Peyer's patch (tissue), 4 donors: ENCODE measurements around the gene EEF2K. TPM values are rescaled to one million over a fixed set of nuclear protein-coding genes. Genes with fewer than 3 reads are reported as not detected.
A peak's percentile ranks its signal among the peaks of the same experiment; 100 is the strongest.
"Not testable (repeated sequence)": the region's sequence is repeated elsewhere in the genome, so short reads cannot be mapped to it uniquely, and the experiment has no call there.

Source experiments
- DNase-seq, 3 donors: peaks; one replicate each; pipeline ENCODE4 v3.0.0-alpha.2; 2017 to 2019
- H3K27ac ChIP-seq, 4 donors: fragments of 200-600 bp; sonication (generic); one replicate each; pipeline ENCODE4 v1.5.1; 2016 to 2019
- H3K27me3 ChIP-seq, 2 donors: fragments of 200-600 bp; sonication (generic); one replicate each; pipeline ENCODE4 v1.5.1; 2019
- H3K36me3 ChIP-seq, 3 donors: fragments of 200-600 bp; sonication (generic); one replicate each; pipeline ENCODE4 v1.5.1; 2016 to 2019
- H3K4me1 ChIP-seq, 4 donors: fragments of 200-600 bp; sonication (generic); one replicate each; pipeline ENCODE4 v1.5.1; 2016 to 2019
- H3K4me3 ChIP-seq, 4 donors: fragments of 200-600 bp; sonication (generic); 1 replicate in 3 of 4; 2 replicates in 1 of 4; pipeline ENCODE4 v1.5.1; 2016 to 2019; ENCODE audit warnings: mild to moderate bottlenecking in 1 of 4
- H3K9me3 ChIP-seq, 4 donors: fragments of 200-600 bp; sonication (generic); one replicate each; pipeline ENCODE4 v1.5.1; 2016 to 2019; ENCODE audit warnings: mild to moderate bottlenecking in 1 of 4
- CTCF ChIP-seq, 6 experiments: fragments of 450-650 bp in 4 of 6; fragments of 200-600 bp in 2 of 6; sonication (generic) in 1 of 6; IDR thresholded peaks; one replicate each; pipeline ENCODE4 v1.5.1; 2017 to 2019; ENCODE audit warnings: antibody characterized with exemption in 6 of 6, mild to moderate bottlenecking in 3 of 6, moderate library complexity in 1 of 6
- POLR2A ChIP-seq, 2 donors: fragments of 450-650 bp; IDR thresholded peaks; one replicate each; pipeline ENCODE4 v1.5.1; 2017; ENCODE audit warnings: antibody characterized with exemption in 2 of 2, mild to moderate bottlenecking in 2 of 2, moderate library complexity in 2 of 2
- total RNA-seq, 4 donors: library from RNA; depleted of rRNA; stranded (reverse); fragments of >200 nt; gene quantifications; one replicate each; pipeline ENCODE4 v1.1.0, GENCODE V29; 2016

EEF2K gene
- total RNA-seq, 4 donors from 2014 or later: 26.9 to 46.4 (median 36.1) TPM

- Histone ChIP-seq H3K36me3 (peaks cover 0 to 26% (median 0%) of the 10 kb centered on the region in 3 donors), H3K4me1 (peaks cover 0 to 15% (median 0%) of the 10 kb centered on the region in 4 donors), H3K4me3 (no peak overlapping the region), H3K27ac (peak overlapping the region in 1 of 4 donors; percentile 17), H3K27me3 (no peaks in the 10 kb centered on the region), H3K9me3 (no peaks in the 10 kb centered on the region)
- peak; percentile 29 to 80 (median 78) for DNase-seq
- TF ChIP-seq CTCF (IDR thresholded peaks at IDR 0.05) (peak in 5 of 6 experiments; percentile 15 to 69 (median 67)), POLR2A (IDR thresholded peaks at IDR 0.05) (no peak)
Measured at GRCh38 chr16:22300427-22301071, 94.5 kb downstream of the EEF2K start.

DNA sequence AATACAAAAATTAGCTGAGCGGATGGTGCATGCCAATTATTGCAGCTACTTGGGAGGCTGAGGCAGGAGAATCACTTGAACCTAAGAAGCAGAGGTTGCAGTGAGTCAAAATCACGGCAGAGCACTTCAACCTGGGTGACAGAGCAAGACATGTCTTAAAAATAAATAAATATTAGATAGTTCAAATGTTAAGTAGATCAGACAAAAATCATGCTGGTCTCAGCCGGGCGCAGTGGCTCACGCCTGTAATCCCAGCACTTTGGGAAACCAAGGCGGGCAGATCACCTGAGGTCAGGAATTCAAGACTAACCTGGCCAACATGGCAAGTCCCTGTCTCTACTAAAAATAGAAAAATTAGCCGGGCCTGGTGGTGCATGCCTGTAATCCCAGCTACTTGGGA is 95.3 kb downstream of the EEF2K start:
- not testable (repeated sequence) for H3K4me3 ChIP-seq, H3K27ac ChIP-seq, H3K9me3 ChIP-seq, H3K27me3 ChIP-seq, DNase-seq
- peaks cover 0 to 34% (median 0%) of the 10 kb centered on the region in 3 donors for H3K36me3 ChIP-seq
- peaks cover 0 to 15% (median 0%) of the 10 kb centered on the region in 4 donors for H3K4me1 ChIP-seq

- H3K4me1 ChIP-seq: peaks cover 0 to 15% (median 0%) of the 10 kb centered on the region in 4 donors
- DNase-seq: no peak
- H3K27me3 ChIP-seq: no peaks in the 10 kb centered on the region
- no peaks in the 10 kb centered on the region for H3K9me3 ChIP-seq
- H3K36me3 ChIP-seq: peaks cover 0 to 49% (median 0%) of the 10 kb centered on the region in 3 donors
- H3K4me3 ChIP-seq: no peak overlapping the region
- H3K27ac ChIP-seq: no peak overlapping the region
- no peak for TF ChIP-seq CTCF (IDR thresholded peaks at IDR 0.05)
- no peak for TF ChIP-seq POLR2A (IDR thresholded peaks at IDR 0.05)
Measured at GRCh38 chr16:22302776-22303363, 96.8 kb downstream of the EEF2K start.

DNA sequence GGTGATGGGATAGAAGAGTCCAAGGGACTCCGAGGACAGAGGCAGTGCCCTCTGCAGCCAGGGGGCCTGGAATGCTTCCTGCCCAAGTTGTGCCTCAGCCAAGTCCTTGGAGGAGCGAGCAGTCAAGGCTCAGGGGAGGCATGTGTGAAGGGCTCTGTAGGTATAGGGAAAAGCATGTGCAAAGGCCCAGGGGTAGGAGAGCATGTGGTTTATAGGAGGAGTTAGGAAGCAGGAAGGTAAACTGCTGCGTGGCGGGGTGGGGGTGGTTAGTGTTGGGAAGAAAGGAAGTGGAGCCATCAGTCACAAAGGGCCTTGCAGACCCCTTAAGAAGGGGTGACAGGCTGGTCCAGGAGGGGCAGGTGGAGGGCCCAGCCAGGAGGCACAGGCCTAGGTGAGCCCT is 98.3 kb downstream of the EEF2K start:
- Histone ChIP-seq H3K27me3 (no peaks in the 10 kb centered on the region), H3K27ac (no peak overlapping the region), H3K9me3 (no peaks in the 10 kb centered on the region), H3K36me3 (peaks cover 0 to 63% (median 0%) of the 10 kb centered on the region in 3 donors), H3K4me1 (peaks cover 0 to 8% (median 0%) of the 10 kb centered on the region in 4 donors), H3K4me3 (no peak overlapping the region)
- DNase-seq: no peak
- no peak for TF ChIP-seq CTCF (IDR thresholded peaks at IDR 0.05)
- no peak for TF ChIP-seq POLR2A (IDR thresholded peaks at IDR 0.05)

DNA sequence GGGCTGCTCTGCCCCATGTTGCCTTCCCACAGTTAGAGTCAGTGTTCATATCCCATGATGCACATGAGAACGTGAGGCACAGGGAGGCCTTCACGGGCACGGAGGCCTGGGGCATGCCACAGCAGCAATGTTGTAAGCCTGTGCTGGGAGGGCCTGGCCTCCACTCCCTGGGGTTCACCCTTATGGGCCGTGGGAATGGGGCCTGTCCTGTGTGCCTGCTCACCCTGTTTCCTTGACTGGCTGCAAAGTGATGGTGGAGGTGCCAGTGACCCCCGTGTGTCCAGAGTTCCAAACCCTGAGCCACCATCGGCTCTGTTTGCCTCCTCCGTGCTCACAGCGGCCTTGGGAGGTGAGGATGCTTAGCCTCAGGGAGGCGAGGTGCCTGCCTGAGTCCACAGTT is 100.7 kb downstream of the EEF2K start:
- TF ChIP-seq CTCF (IDR thresholded peaks at IDR 0.05) (no peak), POLR2A (IDR thresholded peaks at IDR 0.05) (no peak)
- no peaks in the 10 kb centered on the region for H3K4me1 ChIP-seq
- H3K27me3 ChIP-seq: no peaks in the 10 kb centered on the region
- H3K9me3 ChIP-seq: no peaks in the 10 kb centered on the region
- H3K4me3 ChIP-seq: no peak overlapping the region
- H3K27ac ChIP-seq: no peak overlapping the region
- H3K36me3 ChIP-seq: peaks cover 0 to 86% (median 0%) of the 10 kb centered on the region in 3 donors
- no peak for DNase-seq

DNA sequence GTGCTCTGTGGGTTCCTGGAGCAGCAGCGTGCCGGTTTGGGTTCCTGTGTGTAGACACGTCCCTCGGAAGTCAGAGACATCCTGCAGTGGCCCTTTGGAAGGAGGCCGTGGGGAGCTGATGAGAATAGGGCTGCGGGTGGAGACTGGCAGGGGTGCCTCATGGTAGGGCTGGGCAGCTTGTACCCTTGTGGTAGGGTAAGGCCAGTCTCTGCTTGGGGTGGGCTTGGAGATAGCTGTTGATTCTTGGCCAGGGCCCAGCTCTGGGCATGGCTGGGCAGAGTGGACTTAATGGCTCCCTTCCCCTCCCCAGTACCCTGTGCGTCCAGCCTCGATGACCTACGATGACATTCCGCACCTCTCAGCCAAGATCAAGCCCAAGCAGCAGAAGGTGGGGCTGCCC is 101.8 kb downstream of the EEF2K start:
- peaks cover 0 to 93% (median 0%) of the 10 kb centered on the region in 3 donors for H3K36me3 ChIP-seq
- H3K27ac ChIP-seq: no peak overlapping the region
- no peak for DNase-seq
- H3K9me3 ChIP-seq: no peaks in the 10 kb centered on the region
- H3K27me3 ChIP-seq: no peaks in the 10 kb centered on the region
- TF ChIP-seq CTCF (IDR thresholded peaks at IDR 0.05): no peak
- TF ChIP-seq POLR2A (IDR thresholded peaks at IDR 0.05): no peak
- H3K4me3 ChIP-seq: no peak overlapping the region
- H3K4me1 ChIP-seq: no peaks in the 10 kb centered on the region
